ENCODE data around the gene EFCAB13.
"Not testable (repeated sequence)": the region's sequence is repeated elsewhere in the genome, so short reads cannot be mapped to it uniquely, and the experiment has no call there.

Gene EFCAB13

DNA sequence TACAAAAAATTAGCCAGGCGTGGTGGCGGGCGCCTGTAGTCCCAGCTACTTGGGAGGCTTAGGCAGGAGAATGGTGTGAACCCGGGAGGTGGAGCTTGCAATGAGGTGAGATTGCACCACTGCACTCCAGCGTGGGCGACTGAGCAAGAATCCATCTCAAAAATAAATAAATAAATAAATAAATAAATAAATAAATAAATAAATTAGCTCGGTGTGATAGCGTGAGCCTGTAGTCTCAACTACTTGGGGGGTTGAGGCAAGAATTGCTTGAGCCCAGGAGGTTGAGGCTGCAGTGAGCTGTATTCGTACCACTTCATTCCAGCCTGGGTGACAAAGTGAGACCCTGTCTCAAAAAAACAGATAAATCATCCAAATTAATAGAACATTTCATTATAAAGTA is 108.5 kb downstream of the EFCAB13 start:
- DNase-seq = not testable (repeated sequence)

DNA sequence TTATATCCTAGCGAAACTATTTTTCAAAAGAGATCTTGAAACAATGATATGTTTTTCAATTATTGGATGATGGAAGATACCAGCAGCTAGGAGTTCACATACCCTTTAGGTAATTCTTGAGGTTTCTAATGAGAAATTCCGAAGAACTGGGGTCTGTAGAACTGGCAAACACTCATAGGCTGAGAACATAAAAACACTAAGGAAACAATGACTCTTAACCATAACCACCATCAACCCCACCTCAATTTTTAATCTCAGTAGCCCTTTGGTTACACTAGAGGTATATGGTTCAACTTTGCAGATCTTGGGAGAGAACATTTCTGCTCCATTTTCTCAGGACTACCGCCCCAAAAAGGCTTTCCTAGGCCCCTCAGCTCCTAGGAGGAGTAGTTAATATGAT is 141.4 kb downstream of the EFCAB13 start:
- no peak for DNase-seq

DNA sequence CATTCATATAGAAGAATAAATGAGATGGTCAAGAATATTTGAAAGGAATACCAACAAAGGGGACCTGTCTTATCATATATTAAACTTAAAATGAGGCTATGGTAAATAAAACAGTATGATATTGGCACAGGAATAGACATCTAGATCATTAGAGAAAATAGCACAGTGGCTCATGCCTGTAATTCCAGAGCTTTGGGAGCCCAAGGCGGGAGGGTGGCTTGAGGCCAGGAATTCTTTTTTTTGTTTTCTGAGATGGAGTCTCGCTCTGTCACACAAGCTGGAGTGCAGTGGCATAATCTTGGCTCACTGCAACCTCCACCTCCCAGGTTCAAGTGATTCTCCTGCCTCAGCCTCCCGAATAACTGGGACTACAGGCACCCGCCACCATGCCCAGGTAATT is 143.2 kb downstream of the EFCAB13 start:
- DNase-seq = not testable (repeated sequence)

DNA sequence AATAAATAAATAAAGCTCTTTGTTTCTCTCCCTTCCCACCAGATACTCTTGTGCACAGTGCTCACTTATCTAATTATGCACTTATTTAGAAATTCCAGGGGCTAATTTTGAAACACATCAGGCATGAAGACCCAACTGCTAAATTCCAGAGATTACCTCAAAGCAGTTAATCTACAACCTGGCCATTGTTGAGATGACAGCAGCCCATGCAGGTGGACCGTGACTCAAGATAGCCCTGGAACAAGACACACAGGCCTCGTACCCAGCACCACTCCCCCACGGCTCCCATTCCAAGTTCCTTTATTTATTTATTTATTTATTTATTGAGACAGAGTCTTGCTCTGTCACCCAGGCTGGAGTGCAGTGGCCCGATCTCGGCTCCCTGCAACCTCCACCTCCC is 147.1 kb downstream of the EFCAB13 start:
- no peak for DNase-seq

DNA sequence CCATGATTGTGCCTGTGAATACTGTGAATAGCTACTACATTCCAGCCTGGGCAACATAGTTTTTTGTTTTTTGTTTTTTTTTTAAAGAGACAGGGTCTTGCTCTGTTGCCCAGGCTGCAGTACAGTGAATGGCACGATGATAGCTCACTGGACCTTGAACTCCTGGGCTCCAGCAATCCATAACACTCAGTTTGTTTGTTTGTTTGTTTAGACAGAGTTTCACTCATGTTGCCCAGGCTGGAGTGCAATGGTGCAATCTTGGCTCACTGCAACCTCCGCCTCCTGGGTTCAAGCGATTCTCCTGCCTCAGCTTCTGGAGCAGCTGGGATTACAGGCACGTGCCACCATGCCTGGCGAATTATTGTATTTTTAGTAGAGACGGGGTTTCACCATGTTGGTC is 148.3 kb downstream of the EFCAB13 start:
- not testable (repeated sequence) for DNase-seq

Measured in NCI-H1105 (cell line).